AG10803 (cell line): Measurements from ENCODE around the gene PTPRR.

Experiments
- DNase-seq: peaks from one replicate; pipeline ENCODE4 v3.0.0; 2010; ENCODE audit warnings: low read depth
- H3K4me3 ChIP-seq: 2 replicates; pipeline ENCODE4 v1.5.1; 2011; ENCODE audit warnings: mild to moderate bottlenecking, low read length, control low read depth
- CTCF ChIP-seq: conservative IDR thresholded peaks from 2 replicates; pipeline ENCODE4 v1.5.1; 2011; ENCODE audit warnings: mild to moderate bottlenecking, low read length, control low read depth, inconsistent platforms

Gene PTPRR

GRCh38 chr12:70929029-70929428 lies 8.5 kb upstream of the PTPRR start:
- DNase-seq, result no peak
- no peak for TF ChIP-seq CTCF

GRCh38 chr12:70928071-70928470 lies 7.5 kb upstream of the PTPRR start:
- no peak overlapping the region for H3K4me3 ChIP-seq

More at GRCh38 chr12:70929029-70929428, 8.5 kb upstream of the PTPRR start:
- H3K4me3 ChIP-seq, result no peak overlapping the region

GRCh38 chr12:70927356-70927755 lies 6.8 kb upstream of the PTPRR start:
- H3K4me3 ChIP-seq, result no peak overlapping the region
- DNase-seq, result no peak
- TF ChIP-seq CTCF, result no peak

More at GRCh38 chr12:70928071-70928470, 7.5 kb upstream of the PTPRR start:
- no peak for DNase-seq
- no peak for TF ChIP-seq CTCF

GRCh38 chr12:70925539-70925938 lies 5.0 kb upstream of the PTPRR start:
- TF ChIP-seq CTCF, result no peak
- no peak overlapping the region for H3K4me3 ChIP-seq
- no peak for DNase-seq

GRCh38 chr12:70920891-70921290 lies 353 bp upstream of the PTPRR start:
- no peak overlapping the region for H3K4me3 ChIP-seq
- TF ChIP-seq CTCF, result no peak
- no peak for DNase-seq

- H3K4me3 ChIP-seq, result no peak overlapping the region
- TF ChIP-seq CTCF, result no peak
- peak; percentile 3 for DNase-seq
These were observed 922 bp downstream of the PTPRR start for GRCh38 chr12:70919597-70920035.

GRCh38 chr12:70919176-70919575 lies 1.4 kb downstream of the PTPRR start:
- no peak for TF ChIP-seq CTCF
- DNase-seq, result no peak
- no peak overlapping the region for H3K4me3 ChIP-seq
